ENCODE measurements around the gene NBAS. TPM values are rescaled to one million over a fixed set of nuclear protein-coding genes. Genes with fewer than 3 reads are reported as not detected.

The NBAS gene
- total RNA-seq, 2 experiments from 2014 or later: 24.3 to 25.5 TPM

- no peaks in the 10 kb centered on the region for H3K36me3 ChIP-seq (ENCODE audit: insufficient read depth, low read length)
- ChIA-PET CTCF (no interaction called here), POLR2A (no interaction called here)
- peaks cover 12% of the 10 kb centered on the region for H3K4me1 Mint-ChIP-seq (ENCODE audit: low read depth)
- DNase-seq (no peak), ATAC-seq (ENCODE audit: poor library complexity) (no peak)
- no peaks in the 10 kb centered on the region for H3K9me3 ChIP-seq (ENCODE audit: control insufficient read depth in 1 of 2, insufficient read depth in 1 of 2, low read length in 2 of 2)
- intact Hi-C loops (cut with DNase I, micrococcal nuclease): no loop called here
- no peaks in the 10 kb centered on the region for H3K27me3 Mint-ChIP-seq
- H3K36me3 Mint-ChIP-seq (ENCODE audit: low read depth): no peaks in the 10 kb centered on the region
- no peak for TF ChIP-seq CTCF (IDR thresholded peaks at IDR 0.05)
- H3K9me3 Mint-ChIP-seq: no peaks in the 10 kb centered on the region
- no peaks in the 10 kb centered on the region for H3K27me3 ChIP-seq (ENCODE audit: control insufficient read depth in 1 of 2, insufficient read depth in 2 of 2, low read length in 2 of 2)
- no peak overlapping the region for H3K27ac Mint-ChIP-seq
- no peak overlapping the region for H3K27ac ChIP-seq (ENCODE audit: low read depth in 1 of 2, low read length in 2 of 2)
- H3K4me1 ChIP-seq (ENCODE audit: insufficient read depth, low read length): no peaks in the 10 kb centered on the region
- no peak overlapping the region for H3K4me3 Mint-ChIP-seq
- no peak overlapping the region for H3K4me3 ChIP-seq (ENCODE audit: low read length)
These were observed 401.9 kb downstream of the NBAS start for GRCh38 chr2:15159206-15159605.

GRCh38 chr2:15158532-15158931, 402.6 kb downstream of the NBAS start:
- Mint-ChIP-seq H3K4me3 (no peak overlapping the region), H3K27ac (no peak overlapping the region), H3K36me3 (ENCODE audit: low read depth) (no peaks in the 10 kb centered on the region), H3K4me1 (ENCODE audit: low read depth) (peaks cover 12% of the 10 kb centered on the region), H3K9me3 (no peaks in the 10 kb centered on the region), H3K27me3 (no peaks in the 10 kb centered on the region)
- Histone ChIP-seq H3K4me1 (ENCODE audit: insufficient read depth, low read length) (no peaks in the 10 kb centered on the region), H3K4me3 (ENCODE audit: low read length) (no peak overlapping the region), H3K9me3 (ENCODE audit: control insufficient read depth in 1 of 2, insufficient read depth in 1 of 2, low read length in 2 of 2) (no peaks in the 10 kb centered on the region), H3K27me3 (ENCODE audit: control insufficient read depth in 1 of 2, insufficient read depth in 2 of 2, low read length in 2 of 2) (no peaks in the 10 kb centered on the region), H3K27ac (ENCODE audit: low read depth in 1 of 2, low read length in 2 of 2) (no peak overlapping the region), H3K36me3 (ENCODE audit: insufficient read depth, low read length) (no peaks in the 10 kb centered on the region)
- ATAC-seq (ENCODE audit: poor library complexity) (no peak), DNase-seq (no peak)
- ChIA-PET POLR2A (no interaction called here), CTCF (no interaction called here)
- TF ChIP-seq CTCF (IDR thresholded peaks at IDR 0.05): no peak
- intact Hi-C loops (cut with DNase I, micrococcal nuclease): no loop called here

GRCh38 chr2:15158100-15158499, 403.0 kb downstream of the NBAS start:
- no peaks in the 10 kb centered on the region for H3K9me3 ChIP-seq (ENCODE audit: control insufficient read depth in 1 of 2, insufficient read depth in 1 of 2, low read length in 2 of 2)
- no peak overlapping the region for H3K27ac ChIP-seq (ENCODE audit: low read depth in 1 of 2, low read length in 2 of 2)
- CTCF ChIA-PET: no interaction called here
- no peaks in the 10 kb centered on the region for H3K4me1 ChIP-seq (ENCODE audit: insufficient read depth, low read length)
- TF ChIP-seq CTCF (IDR thresholded peaks at IDR 0.05): no peak
- POLR2A ChIA-PET: no interaction called here
- no peaks in the 10 kb centered on the region for H3K27me3 ChIP-seq (ENCODE audit: control insufficient read depth in 1 of 2, insufficient read depth in 2 of 2, low read length in 2 of 2)
- Mint-ChIP-seq H3K36me3 (ENCODE audit: low read depth) (no peaks in the 10 kb centered on the region), H3K4me1 (ENCODE audit: low read depth) (peaks cover 12% of the 10 kb centered on the region), H3K4me3 (no peak overlapping the region), H3K27me3 (no peaks in the 10 kb centered on the region), H3K9me3 (no peaks in the 10 kb centered on the region), H3K27ac (no peak overlapping the region)
- ATAC-seq (ENCODE audit: poor library complexity) (no peak), DNase-seq (no peak)
- H3K4me3 ChIP-seq (ENCODE audit: low read length): no peak overlapping the region
- intact Hi-C loops (cut with DNase I, micrococcal nuclease): no loop called here
- H3K36me3 ChIP-seq (ENCODE audit: insufficient read depth, low read length): no peaks in the 10 kb centered on the region

Data from CD4-positive, alpha-beta T cell (primary cell).